ENCODE results near the gene CAMKK1.

CAMKK1 gene

GRCh38 chr17:3917391-3917931 is 24.6 kb upstream of the CAMKK1 start:
- peak; percentile 38 for DNase-seq (ENCODE audit: low spot score)

GRCh38 chr17:3916825-3917224 is 24.0 kb upstream of the CAMKK1 start:
- no peak for DNase-seq (ENCODE audit: low spot score)

- no peak for DNase-seq (ENCODE audit: low spot score)
These were observed 23.3 kb upstream of the CAMKK1 start, which contains the start of gene P2RX1 for GRCh38 chr17:3915995-3916696. Gene P2RX1 (minus strand): TSS chr17:3916465. CDS start chr17:3916225, 240 bp downstream.

GRCh38 chr17:3915581-3915994 is 22.7 kb upstream of the CAMKK1 start:
- DNase-seq (ENCODE audit: low spot score): no peak

GRCh38 chr17:3914312-3914670 is 21.4 kb upstream of the CAMKK1 start:
- DNase-seq (ENCODE audit: low spot score): no peak

- peak; percentile 94 for DNase-seq (ENCODE audit: low spot score)
These were observed 20.9 kb upstream of the CAMKK1 start for GRCh38 chr17:3913531-3914311.

- no peak for DNase-seq (ENCODE audit: low spot score)
These were observed 20.0 kb upstream of the CAMKK1 start for GRCh38 chr17:3912827-3913226.

- no peak for DNase-seq (ENCODE audit: low spot score)
These were observed 18.6 kb upstream of the CAMKK1 start for GRCh38 chr17:3911271-3912053.

- DNase-seq (ENCODE audit: low spot score): no peak
These were observed 17.8 kb upstream of the CAMKK1 start for GRCh38 chr17:3910420-3911270.

- no peak for DNase-seq (ENCODE audit: low spot score)
These were observed 16.4 kb upstream of the CAMKK1 start for GRCh38 chr17:3909257-3909656.

GRCh38 chr17:3907483-3908216 is 14.8 kb upstream of the CAMKK1 start:
- no peak for DNase-seq (ENCODE audit: low spot score)

- no peak for DNase-seq (ENCODE audit: low spot score)
These were observed 14.0 kb upstream of the CAMKK1 start for GRCh38 chr17:3906881-3907280.

- no peak for DNase-seq (ENCODE audit: low spot score)
These were observed 12.2 kb upstream of the CAMKK1 start for GRCh38 chr17:3905017-3905520.

- no peak for DNase-seq (ENCODE audit: low spot score)
These were observed 11.6 kb upstream of the CAMKK1 start for GRCh38 chr17:3904501-3904900.

GRCh38 chr17:3903881-3904290 is 11.0 kb upstream of the CAMKK1 start:
- no peak for DNase-seq (ENCODE audit: low spot score)

GRCh38 chr17:3903051-3903825 is 10.4 kb upstream of the CAMKK1 start:
- no peak for DNase-seq (ENCODE audit: low spot score)

GRCh38 chr17:3900646-3901045 is 7.8 kb upstream of the CAMKK1 start:
- no peak for DNase-seq (ENCODE audit: low spot score)

GRCh38 chr17:3897731-3898130 is 4.9 kb upstream of the CAMKK1 start:
- no peak for DNase-seq (ENCODE audit: low spot score)

- no peak for DNase-seq (ENCODE audit: low spot score)
These were observed 4.0 kb upstream of the CAMKK1 start for GRCh38 chr17:3896968-3897235.

Measured in AG20443 (cell line).